Neural progenitor cell (in vitro differentiated cells): Measurements from ENCODE around the gene MTF2. TPM values are rescaled to one million over a fixed set of nuclear protein-coding genes. Genes with fewer than 3 reads are reported as not detected.

Source experiments
- DNase-seq: peaks from one replicate; pipeline ENCODE4 v3.0.0-alpha.2; 2016; ENCODE audit warnings: low spot score
- H2AFZ ChIP-seq: fragments of 200-600 bp; sonication (generic); replicated peaks from 2 replicates; pipeline ENCODE4 v1.6.1; 2016; ENCODE audit warnings: antibody characterized with exemption
- H3F3A ChIP-seq: fragments of 200-600 bp; sonication (generic); 2 replicates; pipeline ENCODE4 v1.6.1; 2016; ENCODE audit warnings: antibody characterized with exemption, low read depth
- H3K27ac ChIP-seq: fragments of 200-600 bp; sonication (generic); 2 replicates; pipeline ENCODE4 v1.5.1; 2016; ENCODE audit warnings: mild to moderate bottlenecking
- H3K27me3 ChIP-seq: fragments of 200-600 bp; sonication (generic); 2 replicates; pipeline ENCODE4 v1.6.1; 2016; ENCODE audit warnings: mild to moderate bottlenecking, moderate library complexity
- H3K36me3 ChIP-seq: fragments of 200-600 bp; sonication (generic); 2 replicates; pipeline ENCODE4 v1.5.1; 2016
- H3K4me1 ChIP-seq: fragments of 200-600 bp; sonication (generic); 2 replicates; pipeline ENCODE4 v1.6.1; 2016; ENCODE audit warnings: mixed run types
- H3K4me2 ChIP-seq: fragments of 200-600 bp; sonication (generic); 2 replicates; pipeline ENCODE4 v1.6.1; 2016
- H3K4me3 ChIP-seq: fragments of 200-600 bp; sonication (generic); 2 replicates; pipeline ENCODE4 v1.5.1; 2016
- H3K79me2 ChIP-seq: fragments of 200-600 bp; sonication (generic); 2 replicates; pipeline ENCODE4 v1.6.1; 2016; ENCODE audit warnings: low read depth
- H3K9ac ChIP-seq: fragments of 200-600 bp; sonication (generic); 2 replicates; pipeline ENCODE4 v1.6.1; 2016
- H3K9me3 ChIP-seq: fragments of 200-600 bp; sonication (generic); 2 replicates; pipeline ENCODE4 v1.5.1; 2016; ENCODE audit warnings: low read depth
- H4K20me1 ChIP-seq: fragments of 200-600 bp; sonication (generic); 2 replicates; pipeline ENCODE4 v1.6.1; 2016; ENCODE audit warnings: low read depth
- H3K27ac Mint-ChIP-seq: 3 replicates; pipeline ENCODE4 v1.8.0; 2021; ENCODE audit warnings: mixed read lengths
- H3K27me3 Mint-ChIP-seq: 2 replicates; pipeline ENCODE4 v1.8.0; 2022; ENCODE audit warnings: low read depth, mild to moderate bottlenecking, inconsistent platforms, moderate library complexity, mixed read lengths; ENCODE audit not compliant: insufficient read depth
- H3K36me3 Mint-ChIP-seq: 3 replicates; pipeline ENCODE4 v1.8.0; 2021; ENCODE audit warnings: mixed read lengths
- H3K4me1 Mint-ChIP-seq: 3 replicates; pipeline ENCODE4 v1.8.0; 2021; ENCODE audit warnings: mixed read lengths
- H3K4me3 Mint-ChIP-seq: 3 replicates; pipeline ENCODE4 v1.8.0; 2021; ENCODE audit warnings: mild to moderate bottlenecking, moderate library complexity, mixed read lengths
- H3K9me3 Mint-ChIP-seq: 3 replicates; pipeline ENCODE4 v1.8.0; 2020; ENCODE audit warnings: mixed read lengths
- EZH2 ChIP-seq: fragments of 200-600 bp; sonication (generic); IDR thresholded peaks from 2 replicates; pipeline ENCODE4 v1.6.1; 2017; ENCODE audit warnings: antibody characterized with exemption, mild to moderate bottlenecking, moderate library complexity
- EZH2phosphoT487 ChIP-seq: fragments of 200-600 bp; sonication (generic); IDR thresholded peaks from 2 replicates; pipeline ENCODE4 v1.6.1; 2017; ENCODE audit warnings: antibody characterized with exemption
- total RNA-seq: library from RNA; depleted of rRNA; stranded (reverse); fragments of >200 nt; gene quantifications from 2 replicates; pipeline ENCODE4 v1.2.3, GENCODE V29; 2015; ENCODE audit warnings: low replicate concordance
- TF ChIP-seq, protein P1 (sequence below): fragments of 200-600 bp; sonication (generic); IDR thresholded peaks from 2 replicates; pipeline ENCODE4 v1.5.1; 2017; ENCODE audit warnings: antibody characterized with exemption, mild to moderate bottlenecking

Gene MTF2
- total RNA-seq, 1 donor from 2014 or later: 149 TPM

DNA sequence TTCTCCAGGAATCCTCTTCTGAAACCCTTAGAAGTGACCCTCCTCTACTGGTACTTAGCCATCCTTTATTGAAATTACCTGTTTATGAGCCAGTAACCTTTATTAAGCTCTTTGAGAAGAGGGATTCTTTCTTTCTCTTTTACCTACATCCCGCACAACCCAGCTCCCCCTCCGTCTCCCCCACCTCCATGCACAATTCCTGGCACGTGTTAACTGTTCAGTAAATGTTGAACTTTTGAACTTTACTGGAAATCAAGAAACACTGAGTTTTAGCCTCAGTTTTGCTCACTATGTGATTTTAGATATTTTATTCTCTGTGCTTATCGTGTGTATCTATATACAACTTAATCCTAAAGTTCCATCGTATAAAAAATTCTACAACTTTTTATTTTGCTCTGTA is 99.3 kb downstream of the MTF2 start:
- no peak for DNase-seq
- Histone ChIP-seq H3K4me3 (peak overlapping the region; percentile 95), H3K27ac (no peak overlapping the region), H3K4me2 (peak overlapping the region; percentile 85), H2AFZ (no peak overlapping the region), H3F3A (peaks cover 16% of the 10 kb centered on the region), H3K9ac (no peak overlapping the region), H3K27me3 (no peaks in the 10 kb centered on the region), H3K36me3 (no peaks in the 10 kb centered on the region), H3K79me2 (peaks cover 89% of the 10 kb centered on the region), H3K4me1 (peaks cover 9% of the 10 kb centered on the region), H4K20me1 (peaks cover 9% of the 10 kb centered on the region), H3K9me3 (no peaks in the 10 kb centered on the region)
- Mint-ChIP-seq H3K4me1 (peaks cover 24% of the 10 kb centered on the region), H3K27ac (no peak overlapping the region), H3K27me3 (peaks cover 2% of the 10 kb centered on the region), H3K9me3 (no peaks in the 10 kb centered on the region), H3K4me3 (peak overlapping the region; percentile 91), H3K36me3 (peaks cover 3% of the 10 kb centered on the region)
- no peak for TF ChIP-seq EZH2
- TF ChIP-seq, protein P1, sequence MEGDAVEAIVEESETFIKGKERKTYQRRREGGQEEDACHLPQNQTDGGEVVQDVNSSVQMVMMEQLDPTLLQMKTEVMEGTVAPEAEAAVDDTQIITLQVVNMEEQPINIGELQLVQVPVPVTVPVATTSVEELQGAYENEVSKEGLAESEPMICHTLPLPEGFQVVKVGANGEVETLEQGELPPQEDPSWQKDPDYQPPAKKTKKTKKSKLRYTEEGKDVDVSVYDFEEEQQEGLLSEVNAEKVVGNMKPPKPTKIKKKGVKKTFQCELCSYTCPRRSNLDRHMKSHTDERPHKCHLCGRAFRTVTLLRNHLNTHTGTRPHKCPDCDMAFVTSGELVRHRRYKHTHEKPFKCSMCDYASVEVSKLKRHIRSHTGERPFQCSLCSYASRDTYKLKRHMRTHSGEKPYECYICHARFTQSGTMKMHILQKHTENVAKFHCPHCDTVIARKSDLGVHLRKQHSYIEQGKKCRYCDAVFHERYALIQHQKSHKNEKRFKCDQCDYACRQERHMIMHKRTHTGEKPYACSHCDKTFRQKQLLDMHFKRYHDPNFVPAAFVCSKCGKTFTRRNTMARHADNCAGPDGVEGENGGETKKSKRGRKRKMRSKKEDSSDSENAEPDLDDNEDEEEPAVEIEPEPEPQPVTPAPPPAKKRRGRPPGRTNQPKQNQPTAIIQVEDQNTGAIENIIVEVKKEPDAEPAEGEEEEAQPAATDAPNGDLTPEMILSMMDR: no peak
- no peak for TF ChIP-seq EZH2phosphoT487

- peaks cover 9% of the 10 kb centered on the region for H3K4me1 ChIP-seq
- no peaks in the 10 kb centered on the region for H3K27me3 ChIP-seq
- peak within 1 kb of the TSS; percentile 47 for H3K9ac ChIP-seq
- peak within 1 kb of the TSS; percentile 98 for H2AFZ ChIP-seq
- H3K9me3 ChIP-seq: no peaks in the 10 kb centered on the region
- peak within 1 kb of the TSS; percentile 95 for H3K4me3 ChIP-seq
- peak within 1 kb of the TSS; percentile 93 for H3K4me2 ChIP-seq
- no peaks in the 10 kb centered on the region for H3K36me3 ChIP-seq
- TF ChIP-seq EZH2phosphoT487: no peak
- TF ChIP-seq, protein P1: peak; percentile 19
- Mint-ChIP-seq H3K4me3 (peak within 1 kb of the TSS; percentile 91), H3K27ac (peak within 1 kb of the TSS; percentile 85), H3K27me3 (peaks cover 2% of the 10 kb centered on the region), H3K4me1 (peaks cover 24% of the 10 kb centered on the region), H3K9me3 (no peaks in the 10 kb centered on the region), H3K36me3 (peaks cover 3% of the 10 kb centered on the region)
- H3K27ac ChIP-seq: peak within 1 kb of the TSS; percentile 93
- H3K79me2 ChIP-seq: peaks cover 83% of the 10 kb centered on the region
- H3F3A ChIP-seq: peaks cover 24% of the 10 kb centered on the region
- H4K20me1 ChIP-seq: peaks cover 9% of the 10 kb centered on the region
- DNase-seq: peak; percentile 99
Observed at GRCh38 chr1:93179886-93180722, 101.0 kb downstream of the MTF2 start, which contains the start of gene TMED5. Gene TMED5, minus strand, starts transcription at chr1:93180413. Its CDS starts 171 bp downstream, at chr1:93180242.

- H3F3A ChIP-seq: peaks cover 24% of the 10 kb centered on the region
- H4K20me1 ChIP-seq: peaks cover 9% of the 10 kb centered on the region
- peaks cover 9% of the 10 kb centered on the region for H3K4me1 ChIP-seq
- Mint-ChIP-seq H3K36me3 (peaks cover 3% of the 10 kb centered on the region), H3K9me3 (no peaks in the 10 kb centered on the region), H3K27ac (peak within 1 kb of the TSS; percentile 85), H3K4me1 (peaks cover 24% of the 10 kb centered on the region), H3K27me3 (peaks cover 2% of the 10 kb centered on the region), H3K4me3 (peak within 1 kb of the TSS; percentile 91)
- H3K9ac ChIP-seq: peak within 1 kb of the TSS; percentile 47
- peak within 1 kb of the TSS; percentile 93 for H3K27ac ChIP-seq
- H2AFZ ChIP-seq: peak within 1 kb of the TSS; percentile 98
- peaks cover 74% of the 10 kb centered on the region for H3K79me2 ChIP-seq
- H3K36me3 ChIP-seq: no peaks in the 10 kb centered on the region
- H3K4me3 ChIP-seq: peak within 1 kb of the TSS; percentile 95
- peak within 1 kb of the TSS; percentile 93 for H3K4me2 ChIP-seq
- H3K9me3 ChIP-seq: no peaks in the 10 kb centered on the region
- no peaks in the 10 kb centered on the region for H3K27me3 ChIP-seq
- no peak for DNase-seq
- no peak for TF ChIP-seq EZH2phosphoT487
- TF ChIP-seq, protein P1: no peak
Observed at GRCh38 chr1:93180723-93181613, 101.9 kb downstream of the MTF2 start, which contains the start of gene CCDC18. Gene CCDC18, plus strand, starts transcription at chr1:93180724. Its CDS starts 2,638 bp downstream, at chr1:93183362.
